Lower leg skin (tissue), 4 donors: Measurements from ENCODE around the gene KBTBD13. TPM values are rescaled to one million over a fixed set of nuclear protein-coding genes. Genes with fewer than 3 reads are reported as not detected.

Source experiments
- DNase-seq, 2 donors: peaks; one replicate each; pipeline ENCODE4 v3.0.0-alpha.2; 2019; ENCODE audit warnings: low spot score in 2 of 2
- H3K4me3 ChIP-seq: fragments of 200-600 bp; sonication (generic); 2 replicates; pipeline ENCODE4 v1.5.1; 2017; ENCODE audit warnings: mild to moderate bottlenecking, low read depth; ENCODE audit not compliant: poor library complexity, severe bottlenecking
- CTCF ChIP-seq, 3 donors: fragments of 450-650 bp; IDR thresholded peaks; one replicate each; pipeline ENCODE4 v1.5.1; 2016; ENCODE audit warnings: antibody characterized with exemption in 3 of 3, mild to moderate bottlenecking in 3 of 3, moderate library complexity in 2 of 3
- POLR2A ChIP-seq, 2 donors: fragments of 450-650 bp; IDR thresholded peaks; one replicate each; pipeline ENCODE4 v1.6.1; 2016 to 2017; ENCODE audit warnings: antibody characterized with exemption in 2 of 2, mild to moderate bottlenecking in 1 of 2, moderate library complexity in 1 of 2
- WGBS, 2 donors: methylation state at CpG; one replicate each; pipeline ENCODE4 v1.1.5; 2018; 5-methylcytosine and 5-hydroxymethylcytosine counted together
- intact Hi-C: fragments of 100-400 bp; cut with DNase I; formaldehyde crosslinking; loops from one replicate; pipeline ENCODE4 v1.15.0; 2023; ENCODE audit warnings: low total_unique reads
- total RNA-seq, 4 donors: library from RNA; depleted of rRNA; stranded (reverse); fragments of >200 nt; gene quantifications; one replicate each; pipeline ENCODE4 v1.1.0, GENCODE V29; 2016

Gene KBTBD13
- total RNA-seq, 4 donors from 2014 or later: not detected

- peak in 1 of 2 donors; percentile 76 for DNase-seq
- TF ChIP-seq CTCF (IDR thresholded peaks at IDR 0.05): no peak
- TF ChIP-seq POLR2A (IDR thresholded peaks at IDR 0.05): no peak
- no peak overlapping the region for H3K4me3 ChIP-seq
- WGBS, 2 donors: 84 to 87% methylated on average over 7 of the region's 7 CpGs
- intact Hi-C loops: no loop called here
Observed at GRCh38 chr15:65084500-65085206, 8.1 kb downstream of the KBTBD13 start.

GRCh38 chr15:65085207-65085753, 8.7 kb downstream of the KBTBD13 start:
- no peak for DNase-seq
- intact Hi-C loops: no loop called here
- no peak for TF ChIP-seq CTCF (IDR thresholded peaks at IDR 0.05)
- no peak for TF ChIP-seq POLR2A (IDR thresholded peaks at IDR 0.05)
- H3K4me3 ChIP-seq: no peak overlapping the region
- 66 to 84% methylated on average over 8 of the region's 8 CpGs for WGBS, 2 donors

DNA sequence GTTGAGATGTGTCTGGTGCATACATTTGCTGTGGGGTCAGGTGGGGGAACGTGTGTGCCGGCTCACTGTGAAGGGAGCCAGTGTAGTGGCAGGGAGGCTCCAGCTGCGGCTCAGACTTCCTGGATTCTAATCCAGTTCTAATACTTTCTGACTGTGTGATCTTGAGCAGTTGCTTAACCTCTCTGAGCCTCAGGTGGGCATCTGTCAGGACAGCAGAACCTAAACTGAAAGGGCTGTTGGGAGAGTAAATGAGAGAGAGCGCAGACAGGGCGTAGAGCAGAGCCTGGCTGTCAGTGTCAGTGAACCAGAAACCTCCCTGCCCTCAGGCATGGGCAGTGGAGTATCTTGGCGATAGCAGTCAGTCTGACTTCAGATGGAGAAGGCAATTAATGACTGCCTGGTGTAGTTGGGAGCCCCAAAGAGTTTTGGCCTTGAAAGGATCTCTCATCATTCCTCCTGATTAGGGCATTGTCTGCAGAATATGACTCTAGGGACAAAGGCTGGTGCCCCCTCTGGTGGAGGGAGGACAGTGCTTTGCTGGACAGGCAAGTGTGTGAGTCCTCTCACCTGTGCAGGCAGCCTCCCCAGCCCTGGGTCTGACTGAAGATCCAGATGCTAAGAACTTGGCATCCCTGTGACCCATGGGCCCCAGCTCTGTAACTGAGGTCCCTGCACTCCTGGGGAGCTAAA, 9.6 kb downstream of the KBTBD13 start:
- no peak for TF ChIP-seq CTCF (IDR thresholded peaks at IDR 0.05)
- no peak for TF ChIP-seq POLR2A (IDR thresholded peaks at IDR 0.05)
- intact Hi-C loops: no loop called here
- H3K4me3 ChIP-seq: no peak overlapping the region
- WGBS, 2 donors: 71 to 79% methylated on average over 6 of the region's 6 CpGs
- no peak for DNase-seq

- WGBS, 2 donors: 57 to 66% methylated on average over 4 to 6 of the region's 6 CpGs
- intact Hi-C loops: no loop called here
- DNase-seq: no peak
- TF ChIP-seq POLR2A (IDR thresholded peaks at IDR 0.05) (no peak), CTCF (IDR thresholded peaks at IDR 0.05) (no peak)
- no peak overlapping the region for H3K4me3 ChIP-seq
Observed at GRCh38 chr15:65086680-65087111, 10.2 kb downstream of the KBTBD13 start.

DNA sequence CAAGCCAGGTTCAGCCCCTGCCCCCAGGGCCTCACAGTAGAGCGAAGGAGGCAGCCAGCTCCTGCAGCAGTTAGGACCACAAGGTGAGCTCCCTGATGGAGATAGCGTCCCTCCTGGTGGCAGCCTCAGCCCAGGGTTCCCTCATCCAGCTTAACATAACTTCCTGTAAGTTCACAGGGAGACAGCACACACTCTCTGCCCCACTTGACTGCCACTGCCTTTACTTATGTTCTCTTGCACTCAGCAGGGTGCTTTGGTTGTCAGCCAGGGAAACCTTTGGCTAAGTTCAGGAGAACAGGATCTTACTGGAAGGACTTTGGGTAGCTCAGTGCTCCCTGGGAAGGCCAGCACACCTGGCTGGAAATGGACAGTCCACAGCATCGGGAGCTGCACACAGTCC, 10.9 kb downstream of the KBTBD13 start:
- no peak for DNase-seq
- TF ChIP-seq CTCF (IDR thresholded peaks at IDR 0.05) (no peak), POLR2A (IDR thresholded peaks at IDR 0.05) (no peak)
- intact Hi-C loops: no loop called here
- WGBS, 2 donors: 42 to 51% methylated on average over 3 of the region's 3 CpGs
- H3K4me3 ChIP-seq: no peak overlapping the region
